B cell (primary cell): Measurements from ENCODE around the gene HMGN3.

Source experiments
- CTCF ChIP-seq: fragments of 200-600 bp; IDR thresholded peaks from one replicate; pipeline ENCODE4 v1.8.0; 2022; ENCODE audit warnings: antibody characterized with exemption, mild to moderate bottlenecking
- EZH2 ChIP-seq: IDR thresholded peaks from 2 replicates; pipeline ENCODE4 v1.6.1; 2012; ENCODE audit warnings: borderline replicate concordance, low read depth, mild to moderate bottlenecking, moderate library complexity, low read length; ENCODE audit not compliant: insufficient read depth, poor library complexity, severe bottlenecking

- TF ChIP-seq EZH2 (no peak), CTCF (no peak)
These were observed 1.6 kb downstream of the HMGN3 start for GRCh38 chr6:79232696-79233462.
